NCI-H2029 (cell line): ENCODE data around the gene TMSB4Y.

Experiments used
- DNase-seq: peaks from one replicate; lab custom pipeline; 2025; lab: John Stamatoyannopoulos, UW

TMSB4Y gene

GRCh38 chrY:13703568-13703968 is at the start of gene TMSB4Y:
TMSB4Y (plus strand) TSS chrY:13703899.
- no peak for DNase-seq

- DNase-seq = no peak
Observed at GRCh38 chrY:13664162-13664561, 39.5 kb upstream of the TMSB4Y start.

- no peak for DNase-seq
Observed at GRCh38 chrY:13671122-13671521, 32.6 kb upstream of the TMSB4Y start.

GRCh38 chrY:13702276-13702675 is 1.4 kb upstream of the TMSB4Y start:
- DNase-seq = no peak

- no peak for DNase-seq
Observed at GRCh38 chrY:13704121-13704930, 627 bp downstream of the TMSB4Y start.

GRCh38 chrY:13705197-13705596 is 1.5 kb downstream of the TMSB4Y start:
- no peak for DNase-seq

GRCh38 chrY:13708038-13708437 is 4.3 kb downstream of the TMSB4Y start:
- DNase-seq = no peak

- no peak for DNase-seq
Observed at GRCh38 chrY:13718996-13719395, 15.3 kb downstream of the TMSB4Y start.

- no peak for DNase-seq
Observed at GRCh38 chrY:13729517-13729916, 25.8 kb downstream of the TMSB4Y start.

- no peak for DNase-seq
Observed at GRCh38 chrY:13738618-13739017, 34.9 kb downstream of the TMSB4Y start.

GRCh38 chrY:13751289-13752071 is 47.8 kb downstream of the TMSB4Y start:
- no peak for DNase-seq

GRCh38 chrY:13754661-13755060 is 51.0 kb downstream of the TMSB4Y start:
- no peak for DNase-seq
